Stimulated activated CD8-positive, alpha-beta memory T cell treated with anti-CD3 and anti-CD28 coated beads, Interleukin-15, amount 100 ng/mL, for 1 hour (primary cell): ENCODE results near the gene ZBTB20.
A peak's percentile ranks its signal among the peaks of the same experiment; 100 is the strongest.
"Not testable (repeated sequence)": the region's sequence is repeated elsewhere in the genome, so short reads cannot be mapped to it uniquely, and the experiment has no call there.

ENCODE experiments used
- DNase-seq: peaks from one replicate; pipeline ENCODE4 v3.0.0-alpha.2; 2020; ENCODE audit warnings: low read depth

ZBTB20 gene

DNA sequence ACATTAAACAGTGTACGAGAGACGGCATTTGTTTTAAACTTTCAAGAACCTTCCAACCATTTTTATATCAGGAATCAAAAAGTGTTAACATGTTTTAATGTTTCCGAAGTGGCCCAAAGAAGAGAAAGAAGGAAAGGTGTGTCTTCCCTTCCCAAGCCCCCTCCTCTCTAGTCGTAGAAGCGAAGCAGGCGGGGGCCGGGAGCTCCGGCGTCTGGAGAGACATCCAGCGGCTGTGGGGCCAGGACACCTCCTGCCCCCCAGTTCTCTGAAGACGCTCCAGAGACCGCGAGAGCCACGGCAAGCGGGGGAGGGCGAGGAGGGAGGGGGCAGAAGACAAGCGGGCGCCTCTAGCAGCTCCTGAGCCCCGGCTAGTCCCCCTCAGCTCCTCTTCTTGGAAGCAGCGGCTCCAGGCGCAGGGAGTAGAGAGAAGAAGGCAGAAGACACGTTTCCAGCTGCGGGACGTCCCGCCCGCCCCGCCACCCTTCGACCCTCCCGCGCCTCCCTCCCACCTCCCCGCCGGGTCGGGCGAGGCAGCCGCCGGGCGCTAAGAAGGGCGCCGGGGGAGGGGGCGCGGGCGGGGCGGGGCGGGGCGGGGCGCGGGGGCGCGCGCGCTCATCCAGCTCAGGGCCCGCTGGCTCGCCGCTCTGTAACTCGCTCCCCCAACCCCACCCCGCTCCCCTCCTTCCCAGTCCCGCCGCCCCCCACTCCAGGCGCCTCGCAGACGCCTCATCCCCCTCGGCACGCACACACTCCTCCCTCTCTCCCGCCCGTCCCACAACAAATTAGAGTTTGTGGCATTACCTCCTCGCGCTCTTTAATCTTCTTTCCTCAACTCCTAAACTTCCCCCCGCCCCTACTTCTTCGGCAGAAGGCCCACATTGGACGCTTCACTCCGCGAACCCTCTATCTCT, at the start of gene ZBTB20:
ZBTB20 (minus strand) TSS at position 871 of the 911 bp plus-strand sequence.
- peak; percentile 24 for DNase-seq

DNA sequence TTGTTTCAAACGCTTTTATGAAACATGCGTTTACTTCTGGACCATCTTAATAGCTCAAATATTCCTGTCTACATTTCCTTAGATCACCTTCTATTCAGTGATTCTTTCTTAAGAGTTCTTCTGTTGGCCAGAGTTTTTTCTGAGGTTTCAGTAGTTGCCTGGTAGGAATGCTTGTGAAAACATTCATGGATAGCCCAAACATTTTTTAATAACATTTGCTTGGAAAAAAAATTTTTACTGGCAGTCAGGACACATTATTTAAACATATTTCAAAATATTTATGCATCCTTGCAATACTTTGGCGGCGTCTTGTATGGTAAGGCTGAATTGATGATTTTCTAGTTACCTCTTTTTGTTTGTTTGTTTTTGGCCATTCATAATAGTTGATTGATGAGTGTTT, 47.4 kb upstream of the ZBTB20 start:
- DNase-seq: no peak

DNA sequence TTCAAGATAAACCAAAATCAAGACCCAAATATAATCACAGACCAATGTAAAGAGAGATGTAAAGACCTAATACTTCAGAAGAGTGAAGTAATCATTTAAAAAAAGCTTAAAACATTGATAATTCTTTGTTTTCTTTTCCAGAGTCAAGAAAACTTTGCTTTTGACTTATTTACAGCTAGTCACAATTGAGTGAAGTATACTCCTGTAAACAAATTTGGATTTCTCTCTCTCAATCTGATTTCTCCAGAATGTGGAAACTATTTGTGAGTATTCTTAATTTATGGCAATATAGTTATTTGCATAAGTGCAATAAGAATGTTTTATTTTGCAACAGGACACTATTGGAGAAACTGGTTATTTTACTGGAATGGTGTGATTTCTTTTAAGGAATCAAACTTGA, 43.7 kb upstream of the ZBTB20 start:
- no peak for DNase-seq

DNA sequence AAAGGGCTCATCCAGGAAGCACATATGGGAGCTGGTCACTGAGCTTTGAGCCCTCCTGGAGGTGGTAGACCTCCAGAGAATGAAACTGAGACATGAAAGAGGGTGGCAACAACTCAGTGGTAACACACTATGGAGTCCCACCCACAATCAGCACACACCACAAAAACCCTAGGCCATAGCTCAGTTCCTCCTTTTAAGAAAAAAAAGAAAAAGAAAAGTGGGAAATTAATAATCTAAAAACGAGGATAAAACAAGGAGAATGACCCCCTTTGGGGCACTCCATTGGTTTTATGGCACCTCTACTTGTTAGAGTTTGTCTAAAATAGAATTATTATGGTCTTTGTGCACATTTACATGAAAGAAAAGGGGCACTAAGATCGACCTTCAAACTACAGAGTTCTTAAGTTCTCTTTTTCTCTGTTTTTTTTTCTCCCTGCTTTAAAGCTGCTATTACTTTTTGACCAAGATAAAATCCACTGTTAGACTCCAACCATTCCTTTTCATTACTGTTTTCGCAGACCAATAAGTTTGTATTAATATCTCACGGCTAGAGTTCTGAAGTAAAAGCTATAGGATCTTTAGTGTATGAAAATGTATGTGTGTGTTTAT, 40.2 kb upstream of the ZBTB20 start:
- DNase-seq: no peak

DNA sequence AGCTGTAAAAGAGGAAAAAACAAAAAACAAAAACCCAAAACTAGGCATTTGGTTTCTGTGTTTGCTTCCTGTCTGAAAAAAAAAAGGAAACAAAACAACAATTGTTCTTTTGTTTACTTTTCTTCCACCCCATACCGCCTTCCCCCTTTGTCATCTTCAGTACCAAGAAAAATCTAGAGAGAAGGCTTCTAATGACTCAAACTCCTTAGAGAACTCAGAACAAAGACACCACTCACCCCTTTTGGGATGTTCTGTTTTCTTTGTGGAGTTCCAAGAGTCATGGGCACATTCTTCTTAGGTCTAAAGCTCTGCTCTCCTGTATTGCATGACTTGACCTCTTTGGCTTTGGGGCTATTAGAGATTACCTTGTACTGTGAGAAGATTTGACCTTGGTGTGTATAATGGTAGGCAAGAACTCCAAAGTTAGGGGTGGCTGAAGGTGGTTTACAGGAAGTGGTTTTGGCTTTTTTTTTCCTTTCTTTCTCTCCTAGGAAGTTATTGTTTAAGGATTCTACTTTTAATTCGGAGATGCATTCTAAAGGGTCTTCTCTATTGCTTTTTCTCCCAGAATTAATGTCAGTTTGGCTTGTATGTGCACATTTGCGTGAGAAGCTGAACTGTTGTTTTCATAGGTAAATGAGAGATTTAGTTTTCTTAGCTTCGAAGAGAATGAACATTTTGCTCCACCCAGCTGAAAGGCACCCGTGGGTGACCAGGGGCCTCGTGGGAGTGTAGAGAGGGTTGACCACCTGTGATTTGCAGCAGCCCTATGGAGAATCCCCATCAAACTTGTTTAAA, 39.5 kb upstream of the ZBTB20 start:
- no peak for DNase-seq

DNA sequence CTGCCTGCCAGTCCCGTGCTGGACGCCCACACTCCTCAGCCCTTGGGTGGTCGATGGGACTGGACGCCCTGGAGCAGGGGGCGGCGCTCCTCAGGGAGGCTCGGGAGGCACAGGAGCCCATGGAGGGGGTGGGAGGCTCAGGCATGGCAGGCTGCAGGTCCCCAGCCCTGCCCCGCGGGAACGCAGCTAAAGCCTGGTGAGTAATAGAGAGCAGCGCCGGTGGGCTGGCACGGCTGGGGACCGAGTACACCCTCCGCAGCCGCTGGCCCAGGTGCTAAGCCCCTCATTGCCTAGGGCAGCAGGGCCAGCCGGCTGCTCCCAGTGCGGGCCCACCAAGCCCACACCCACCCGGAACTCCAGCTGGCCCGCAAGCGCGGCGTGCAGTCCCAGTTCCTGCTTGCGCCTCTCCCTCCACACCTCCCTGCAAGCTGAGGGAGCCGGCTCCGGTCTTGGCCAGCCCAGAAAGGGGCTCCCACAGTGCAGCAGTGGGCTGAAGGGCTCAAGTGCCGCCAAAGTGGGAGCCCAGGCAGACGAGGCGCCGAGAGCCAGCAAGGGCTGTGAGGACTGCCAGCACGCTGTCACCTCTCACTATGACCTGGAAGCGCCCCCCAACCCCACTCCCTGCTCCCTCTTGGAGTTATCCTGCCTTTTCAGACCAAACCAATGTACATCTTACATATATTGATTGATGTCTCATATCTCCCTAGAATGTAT, 37.9 kb upstream of the ZBTB20 start:
- DNase-seq: not testable (repeated sequence)

DNA sequence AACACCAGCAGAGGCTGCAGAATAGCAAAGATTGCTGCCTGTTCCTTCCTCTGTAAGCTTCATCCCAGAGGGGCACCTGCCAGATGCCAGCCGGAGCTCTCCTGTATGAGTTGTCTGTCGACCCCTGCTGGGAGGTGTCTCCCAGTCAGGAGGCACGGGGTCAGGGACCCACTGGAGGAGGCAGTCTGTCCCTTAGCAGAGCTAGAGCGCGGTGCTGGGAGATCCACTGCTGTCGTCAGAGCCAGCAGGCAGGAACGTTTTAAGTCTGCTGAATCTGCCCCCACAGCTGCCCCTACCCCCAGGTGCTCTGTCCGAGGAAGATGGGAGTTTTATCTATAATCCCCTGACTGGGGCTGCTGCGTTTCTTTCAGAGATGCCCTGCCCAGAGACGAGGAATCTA, 31.8 kb upstream of the ZBTB20 start:
- DNase-seq: not testable (repeated sequence)

DNA sequence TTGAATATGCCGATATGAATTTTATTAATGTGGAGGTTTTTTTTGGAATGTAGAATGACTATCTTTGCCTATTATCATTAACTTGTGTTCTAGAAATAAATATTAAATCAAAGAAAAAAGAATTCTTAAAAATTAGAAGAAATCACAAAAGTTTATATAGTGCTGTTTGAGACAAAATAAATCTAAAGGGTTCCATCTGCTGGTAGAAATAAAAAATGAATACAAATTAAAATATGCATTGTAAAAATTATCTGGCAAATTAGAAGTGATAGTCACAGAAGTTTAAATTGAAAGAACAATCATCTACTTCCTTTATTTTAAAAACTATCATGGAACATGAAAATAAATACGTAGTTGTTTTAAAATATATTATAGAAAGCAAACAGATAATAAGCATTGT, 22.7 kb upstream of the ZBTB20 start:
- no peak for DNase-seq

DNA sequence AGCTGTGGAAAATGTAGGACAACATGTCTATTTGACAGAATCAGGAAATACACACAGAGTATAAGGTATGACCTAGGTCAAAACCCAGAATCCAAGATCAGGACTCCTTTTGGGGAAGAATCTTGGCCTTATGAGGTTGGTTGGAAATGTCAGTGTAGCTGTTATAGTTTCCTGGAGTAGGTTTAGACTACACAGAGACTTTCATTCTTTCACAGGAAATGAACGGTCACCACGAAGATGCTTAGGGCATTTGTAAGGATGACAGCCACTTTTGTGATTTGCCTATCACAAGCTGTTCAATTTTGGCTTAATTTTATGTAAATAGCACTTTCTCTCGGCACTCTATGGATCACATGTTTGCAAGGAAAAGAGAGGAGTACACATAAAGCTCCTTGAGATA, 18.6 kb upstream of the ZBTB20 start:
- DNase-seq: no peak

DNA sequence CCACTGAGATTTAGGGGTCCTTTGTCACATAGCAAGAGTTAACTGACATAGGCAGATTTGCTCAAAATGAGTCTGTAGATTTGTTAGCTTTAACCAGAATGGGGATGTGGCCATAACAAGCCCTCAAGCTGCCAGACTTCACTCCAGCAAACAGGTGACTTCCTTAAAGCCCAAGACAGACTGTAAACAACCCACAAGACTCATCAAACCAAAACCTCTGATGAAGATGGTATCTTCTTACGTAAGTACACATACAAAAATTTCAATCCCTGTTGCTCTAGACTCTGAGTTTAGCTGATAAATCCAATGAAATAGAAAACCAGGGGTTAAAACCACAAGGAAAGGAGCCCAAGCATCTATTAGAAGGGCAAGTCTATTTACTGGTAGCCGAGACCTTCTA, 18.2 kb upstream of the ZBTB20 start:
- no peak for DNase-seq

DNA sequence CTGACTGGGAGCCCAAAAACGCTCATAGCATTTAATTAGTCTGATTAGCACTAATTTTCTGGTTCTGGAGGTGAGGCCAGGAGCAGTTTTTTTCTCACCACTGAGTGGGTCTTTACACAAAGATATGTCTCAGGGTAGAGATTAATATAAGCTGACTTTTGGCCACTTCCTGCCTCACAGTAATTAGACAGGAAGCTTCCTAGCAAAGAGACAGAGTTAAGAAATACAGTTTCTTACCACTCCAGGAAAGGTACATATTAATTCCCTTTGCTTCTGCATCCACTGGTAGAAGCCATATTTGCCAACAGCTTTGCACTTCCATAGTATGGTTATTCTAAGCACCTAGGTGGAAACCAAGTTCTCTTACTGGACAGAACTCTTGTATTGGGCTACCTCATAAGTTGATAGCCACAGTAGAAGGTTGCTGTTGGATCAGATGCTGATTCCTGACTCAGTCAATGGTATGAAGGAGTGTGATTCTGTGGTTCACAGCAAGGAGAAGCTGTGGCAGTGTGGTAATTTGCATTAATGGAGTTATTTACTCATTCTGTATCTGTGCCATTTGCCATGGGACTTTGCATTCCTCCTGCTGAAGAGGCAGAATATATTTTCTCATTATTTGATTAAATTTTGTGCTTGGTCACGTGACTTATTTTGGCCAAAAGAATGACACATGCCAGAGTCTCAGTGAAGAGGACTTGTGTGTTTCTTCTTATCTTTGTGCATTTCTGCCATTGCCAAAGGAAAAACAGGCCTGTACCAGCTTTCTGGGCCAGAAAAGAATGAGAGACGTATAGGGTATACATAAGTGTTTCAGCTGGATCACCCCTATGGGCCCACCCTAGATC, 17.5 kb upstream of the ZBTB20 start:
- DNase-seq: no peak

DNA sequence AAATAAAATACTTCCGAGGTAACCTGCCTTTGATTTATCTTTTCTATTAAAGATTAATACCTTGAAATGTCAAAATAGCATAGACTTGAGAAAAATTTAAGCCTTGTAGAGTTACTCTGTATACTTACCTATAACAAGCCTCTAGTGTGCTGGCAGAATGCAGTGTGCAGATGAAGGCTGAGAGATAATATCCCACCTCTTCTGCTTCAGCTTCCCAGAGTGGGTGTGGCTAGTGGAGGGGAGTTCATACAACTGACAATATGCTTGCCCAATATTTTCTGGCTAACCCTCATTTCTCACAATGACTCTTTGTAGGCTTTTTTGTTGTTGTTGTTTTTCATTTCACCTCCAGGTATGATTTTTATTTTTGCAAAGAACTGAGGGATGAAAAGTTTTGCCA, 15.7 kb upstream of the ZBTB20 start:
- no peak for DNase-seq

DNA sequence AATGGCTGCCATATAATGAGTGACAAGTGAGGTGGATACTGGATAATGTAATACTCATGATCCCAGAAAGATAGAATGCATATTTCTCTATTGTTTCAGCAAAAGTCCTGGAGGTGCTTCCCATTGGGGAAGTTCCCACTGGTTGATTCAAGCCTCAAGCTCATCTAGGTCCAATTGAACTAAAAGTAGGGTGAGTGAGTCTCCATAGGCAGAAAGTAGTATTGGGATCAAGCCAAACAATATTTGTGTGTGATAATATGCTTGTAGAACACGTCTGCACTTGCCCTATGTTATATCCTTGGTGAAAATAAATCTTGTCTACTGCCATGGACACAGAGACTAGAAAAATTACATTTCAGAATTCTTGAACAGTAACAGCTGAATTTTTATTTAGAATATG, 14.8 kb upstream of the ZBTB20 start:
- DNase-seq: no peak

DNA sequence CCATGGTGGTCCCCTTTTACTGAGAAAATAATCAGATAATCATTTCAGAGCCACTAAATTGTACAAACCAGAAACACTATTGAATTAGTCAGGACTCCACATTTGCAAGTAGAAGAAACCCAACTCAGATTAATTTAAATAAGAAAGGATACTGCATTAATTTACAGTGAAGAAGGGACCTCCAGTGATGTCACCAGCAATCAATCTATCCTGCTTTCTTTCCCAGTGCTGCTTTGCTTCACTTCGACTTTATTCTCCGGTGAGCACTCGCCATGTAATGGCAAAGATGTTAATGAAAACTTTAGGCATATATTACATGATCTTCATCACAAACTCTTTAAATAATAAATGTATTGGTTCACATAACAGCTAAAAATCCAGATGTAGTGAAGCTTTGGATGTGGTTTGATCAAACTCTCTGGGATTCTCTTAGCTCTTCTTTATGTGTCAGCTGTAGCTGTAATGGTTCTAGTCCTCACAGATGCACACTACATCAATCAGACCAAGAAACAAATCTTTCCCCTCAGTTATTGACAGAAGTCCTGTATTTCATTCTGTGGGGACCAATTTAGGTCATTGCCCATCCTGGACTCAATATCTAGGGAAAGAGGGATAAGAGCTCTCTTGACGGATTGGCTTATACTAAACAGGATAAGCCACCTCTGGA, 14.2 kb upstream of the ZBTB20 start:
- no peak for DNase-seq

DNA sequence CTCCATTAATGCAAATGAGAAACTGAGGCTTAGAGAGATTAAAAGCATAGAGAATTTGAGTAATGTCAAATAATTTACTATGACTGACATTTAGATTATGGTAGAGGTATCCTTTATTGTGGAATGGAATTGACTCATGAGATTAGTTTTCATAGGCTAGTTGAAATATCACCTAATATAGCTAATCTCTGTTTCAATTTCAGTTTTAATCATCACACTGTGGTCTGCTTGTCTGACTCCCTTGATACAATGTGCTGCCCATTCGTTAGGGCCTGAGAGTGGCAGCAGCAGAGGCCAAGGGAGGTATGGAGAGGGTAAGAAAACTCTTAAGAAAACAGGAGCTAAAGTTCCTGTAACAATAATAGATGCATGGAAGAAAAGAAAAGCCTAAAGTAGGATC, 13.2 kb upstream of the ZBTB20 start:
- DNase-seq: no peak

DNA sequence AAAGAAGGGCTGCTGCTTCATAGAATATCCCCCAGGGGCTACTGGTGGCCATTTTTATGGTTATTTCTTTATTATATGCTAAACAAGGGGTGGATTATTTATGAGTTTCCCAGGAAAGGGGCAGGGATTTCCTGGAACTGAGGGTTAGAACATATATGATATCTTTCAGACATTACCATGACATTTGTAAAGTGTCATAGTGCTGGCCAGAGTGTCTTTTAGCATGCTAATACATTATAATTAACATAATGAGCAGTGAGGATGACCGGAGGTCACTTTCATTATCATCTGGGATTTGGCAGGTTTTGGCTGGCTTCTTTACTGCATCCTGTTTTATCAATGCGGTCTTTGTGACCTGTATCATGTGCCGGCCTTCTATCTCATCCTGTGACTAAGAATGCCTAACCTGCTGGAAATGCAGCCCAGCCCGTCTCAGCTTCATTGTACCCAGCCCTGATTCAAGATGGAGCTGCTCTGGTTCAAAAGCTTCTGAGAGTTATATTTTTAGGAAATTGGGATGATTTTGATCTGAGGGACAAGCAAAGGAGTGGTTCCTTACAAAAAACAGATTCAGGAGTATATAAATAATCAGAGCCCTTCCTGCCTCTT, 9.1 kb upstream of the ZBTB20 start:
- no peak for DNase-seq

DNA sequence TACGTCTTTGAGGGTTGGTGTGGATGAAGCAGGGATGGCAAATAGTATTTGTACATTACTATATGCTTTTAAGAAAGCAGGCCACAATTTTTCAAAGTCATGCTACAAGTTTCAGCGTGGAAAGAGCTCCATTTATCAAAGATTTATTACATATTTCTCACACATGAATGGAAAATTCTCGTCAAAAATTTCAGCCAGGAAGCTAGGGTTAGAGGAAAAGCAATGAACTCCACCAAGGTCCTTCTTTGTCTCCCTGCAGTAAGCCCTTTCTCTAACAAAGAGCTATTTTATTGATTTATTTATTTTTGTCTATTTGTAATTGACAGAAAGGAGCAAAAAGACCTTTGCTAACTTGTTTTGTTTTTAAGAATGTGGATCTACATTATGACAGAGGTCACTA, 7.5 kb upstream of the ZBTB20 start:
- no peak for DNase-seq

DNA sequence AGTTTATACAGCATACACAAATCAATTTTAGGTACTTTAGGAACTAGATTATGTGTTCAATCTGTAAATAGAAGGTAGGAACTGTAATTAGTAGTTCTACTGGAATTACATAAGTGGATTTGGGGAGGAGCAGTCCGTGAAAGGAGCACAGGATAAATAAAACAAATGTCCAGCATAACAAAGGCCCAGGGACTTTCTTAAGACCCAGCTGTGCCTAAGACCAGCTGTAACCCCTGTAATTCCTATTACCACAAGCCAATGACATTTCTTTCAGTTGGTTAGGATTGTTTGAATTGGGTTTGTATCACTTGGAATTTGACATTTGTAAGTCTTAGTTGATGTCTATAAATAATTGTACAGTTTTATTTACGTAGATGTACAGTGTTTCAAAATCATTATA, 4.8 kb upstream of the ZBTB20 start:
- DNase-seq: no peak

DNA sequence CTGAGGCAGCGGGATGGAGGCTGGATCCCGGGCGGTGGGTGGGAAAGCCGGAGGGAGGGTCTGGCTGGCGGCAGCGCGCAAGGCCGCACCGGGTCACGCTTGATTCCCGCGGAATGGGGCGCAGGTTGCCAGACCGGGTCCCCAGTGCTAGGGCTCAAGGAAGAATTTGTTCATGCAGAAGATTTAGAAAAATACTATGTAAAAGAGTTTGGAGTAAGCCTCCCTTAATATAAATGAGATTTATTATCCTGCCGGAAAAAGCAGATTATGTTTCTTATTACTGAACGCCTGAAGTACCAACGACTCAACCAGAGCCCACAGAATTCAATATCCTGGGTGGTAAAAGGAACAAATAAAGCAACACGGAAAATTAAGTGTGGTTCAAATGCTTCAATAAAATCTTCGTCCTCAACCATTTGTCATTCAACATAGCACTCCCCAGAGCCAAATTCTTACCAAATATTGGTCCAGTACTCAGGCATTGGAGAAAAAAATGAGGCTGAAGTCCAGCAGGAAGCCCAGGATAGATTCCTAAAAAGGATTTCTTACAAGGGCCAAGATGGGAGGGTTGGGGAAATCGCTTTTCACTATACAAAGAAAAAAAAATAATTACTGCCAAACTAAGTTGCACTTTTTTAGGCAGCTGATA, 1.2 kb upstream of the ZBTB20 start:
- no peak for DNase-seq
